ENCODE data around the gene NEDD8.

GRCh38 chr14:24263848-24264247 is 31.7 kb upstream of the NEDD8 start:
- TF ChIP-seq CTCF (IDR thresholded peaks at IDR 0.05) = no peak
- no peak for TF ChIP-seq POLR2A (IDR thresholded peaks at IDR 0.05)
- TF ChIP-seq EP300 (IDR thresholded peaks at IDR 0.05) = no peak
